Stimulated activated naive CD8-positive, alpha-beta T cell treated with anti-CD3 and anti-CD28 coated beads, Interleukin-15, Interleukin-2, amounts not matched to agents 100 ng/mL and 50 ng/mL, for 24 hours (primary cell): ENCODE data around the gene TSPAN2.
A peak's percentile ranks its signal among the peaks of the same experiment; 100 is the strongest.

Source experiments
- H3K27ac Mint-ChIP-seq: one replicate; pipeline ENCODE4 v1.8.0; 2021; ENCODE audit warnings: mild to moderate bottlenecking, mixed read lengths
- H3K27me3 Mint-ChIP-seq: one replicate; pipeline ENCODE4 v1.8.0; 2021; ENCODE audit warnings: mixed read lengths
- H3K36me3 Mint-ChIP-seq: one replicate; pipeline ENCODE4 v1.8.0; 2021; ENCODE audit warnings: low read depth, mixed read lengths
- H3K4me1 Mint-ChIP-seq: one replicate; pipeline ENCODE4 v1.8.0; 2021; ENCODE audit warnings: low read depth, mixed read lengths
- H3K4me3 Mint-ChIP-seq: one replicate; pipeline ENCODE4 v1.8.0; 2021; ENCODE audit warnings: mild to moderate bottlenecking, mixed read lengths
- H3K9me3 Mint-ChIP-seq: one replicate; pipeline ENCODE4 v1.8.0; 2021; ENCODE audit warnings: mixed read lengths

The TSPAN2 gene

DNA sequence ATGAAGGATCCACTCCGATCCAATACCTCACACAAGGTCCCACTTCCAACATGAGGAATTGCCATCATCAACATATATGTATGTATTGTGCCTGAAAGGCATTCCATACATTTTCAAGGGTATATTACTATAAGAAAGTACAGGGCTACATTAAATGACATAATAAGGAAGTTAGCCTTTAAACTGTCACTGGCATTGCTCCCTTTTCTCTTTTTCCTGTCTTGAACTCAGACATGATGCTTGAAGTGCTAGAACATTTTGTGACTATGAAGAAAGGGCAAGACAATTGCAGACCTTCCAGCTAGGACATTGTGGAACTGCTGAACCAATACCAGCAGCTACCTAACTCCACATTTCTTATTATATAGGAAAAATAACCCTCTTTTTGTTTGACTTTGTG is 2.9 kb upstream of the TSPAN2 start:
- peaks cover 8% of the 10 kb centered on the region for H3K27me3 Mint-ChIP-seq
- H3K36me3 Mint-ChIP-seq, result no peaks in the 10 kb centered on the region
- H3K4me3 Mint-ChIP-seq, result no peak overlapping the region
- no peaks in the 10 kb centered on the region for H3K9me3 Mint-ChIP-seq
- H3K27ac Mint-ChIP-seq, result no peak overlapping the region
- H3K4me1 Mint-ChIP-seq, result peaks cover 24% of the 10 kb centered on the region

GRCh38 chr1:115091572-115091971 is 2.3 kb upstream of the TSPAN2 start:
- no peak overlapping the region for H3K27ac Mint-ChIP-seq
- H3K9me3 Mint-ChIP-seq, result no peaks in the 10 kb centered on the region
- H3K4me3 Mint-ChIP-seq, result no peak overlapping the region
- H3K4me1 Mint-ChIP-seq, result peaks cover 24% of the 10 kb centered on the region
- no peaks in the 10 kb centered on the region for H3K36me3 Mint-ChIP-seq
- H3K27me3 Mint-ChIP-seq, result peaks cover 8% of the 10 kb centered on the region

- H3K27ac Mint-ChIP-seq, result no peak overlapping the region
- no peaks in the 10 kb centered on the region for H3K9me3 Mint-ChIP-seq
Measured at GRCh38 chr1:115090956-115091355, 1.7 kb upstream of the TSPAN2 start.

DNA sequence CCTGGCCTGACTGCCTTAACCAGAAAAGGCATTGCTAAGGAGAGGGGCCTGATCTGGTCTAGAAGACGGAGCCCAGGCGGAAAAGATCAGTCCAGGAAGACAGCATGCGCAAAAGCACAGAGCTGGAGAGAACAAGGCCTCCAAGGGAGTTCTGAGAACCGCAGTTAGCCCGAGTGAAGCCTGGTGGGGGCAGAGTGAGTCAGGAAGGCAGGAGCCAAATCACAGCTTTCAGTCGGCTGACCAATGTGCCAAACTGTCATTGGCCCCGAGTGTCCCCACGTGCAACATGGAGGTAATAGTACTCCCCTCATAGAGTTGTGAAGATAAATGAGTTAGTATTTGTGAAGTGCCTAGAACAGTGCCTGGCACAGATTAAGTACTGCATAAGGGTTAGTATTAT is 1.2 kb upstream of the TSPAN2 start:
- peak overlapping the region; percentile 25 for H3K4me3 Mint-ChIP-seq
- peaks cover 31% of the 10 kb centered on the region for H3K4me1 Mint-ChIP-seq
- H3K9me3 Mint-ChIP-seq, result no peaks in the 10 kb centered on the region
- no peaks in the 10 kb centered on the region for H3K36me3 Mint-ChIP-seq
- H3K27me3 Mint-ChIP-seq, result peaks cover 8% of the 10 kb centered on the region
- H3K27ac Mint-ChIP-seq, result no peak overlapping the region

More at GRCh38 chr1:115090956-115091355, 1.7 kb upstream of the TSPAN2 start:
- Mint-ChIP-seq H3K4me1 (peaks cover 27% of the 10 kb centered on the region), H3K27me3 (peaks cover 8% of the 10 kb centered on the region), H3K4me3 (peak overlapping the region; percentile 25), H3K36me3 (no peaks in the 10 kb centered on the region)

DNA sequence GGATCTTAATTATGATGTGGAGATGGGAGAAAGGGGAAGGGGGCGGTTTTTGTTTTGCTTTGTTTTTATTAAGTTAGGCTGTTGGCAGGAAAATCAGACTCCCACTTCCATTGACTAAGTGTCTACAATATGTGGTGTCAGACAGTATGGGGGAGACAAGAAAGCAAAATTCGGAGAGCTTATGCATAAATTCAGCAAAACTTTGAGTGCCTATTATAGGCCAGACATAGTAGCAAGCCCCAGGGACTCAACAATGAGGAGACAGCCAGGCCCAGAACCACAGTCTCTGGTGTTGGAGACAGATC is 835 bp upstream of the TSPAN2 start:
- Mint-ChIP-seq H3K4me1 (peaks cover 33% of the 10 kb centered on the region), H3K27me3 (peaks cover 8% of the 10 kb centered on the region)

GRCh38 chr1:115088871-115089419 is 358 bp downstream of the TSPAN2 start:
- no peaks in the 10 kb centered on the region for H3K36me3 Mint-ChIP-seq
- H3K4me1 Mint-ChIP-seq, result peaks cover 39% of the 10 kb centered on the region
- H3K27ac Mint-ChIP-seq, result no peak overlapping the region
- peaks cover 8% of the 10 kb centered on the region for H3K27me3 Mint-ChIP-seq
- peak overlapping the region; percentile 65 for H3K4me3 Mint-ChIP-seq
- H3K9me3 Mint-ChIP-seq, result no peaks in the 10 kb centered on the region

More for the DNA sequence above, 835 bp upstream of the TSPAN2 start:
- H3K9me3 Mint-ChIP-seq, result no peaks in the 10 kb centered on the region
- peak overlapping the region; percentile 80 for H3K4me3 Mint-ChIP-seq
- H3K27ac Mint-ChIP-seq, result no peak overlapping the region
- H3K36me3 Mint-ChIP-seq, result no peaks in the 10 kb centered on the region

- Mint-ChIP-seq H3K4me3 (peak overlapping the region; percentile 65), H3K36me3 (no peaks in the 10 kb centered on the region), H3K4me1 (peaks cover 39% of the 10 kb centered on the region), H3K27me3 (peaks cover 8% of the 10 kb centered on the region), H3K27ac (no peak overlapping the region), H3K9me3 (no peaks in the 10 kb centered on the region)
Measured at GRCh38 chr1:115088115-115088778, 1.1 kb downstream of the TSPAN2 start.

DNA sequence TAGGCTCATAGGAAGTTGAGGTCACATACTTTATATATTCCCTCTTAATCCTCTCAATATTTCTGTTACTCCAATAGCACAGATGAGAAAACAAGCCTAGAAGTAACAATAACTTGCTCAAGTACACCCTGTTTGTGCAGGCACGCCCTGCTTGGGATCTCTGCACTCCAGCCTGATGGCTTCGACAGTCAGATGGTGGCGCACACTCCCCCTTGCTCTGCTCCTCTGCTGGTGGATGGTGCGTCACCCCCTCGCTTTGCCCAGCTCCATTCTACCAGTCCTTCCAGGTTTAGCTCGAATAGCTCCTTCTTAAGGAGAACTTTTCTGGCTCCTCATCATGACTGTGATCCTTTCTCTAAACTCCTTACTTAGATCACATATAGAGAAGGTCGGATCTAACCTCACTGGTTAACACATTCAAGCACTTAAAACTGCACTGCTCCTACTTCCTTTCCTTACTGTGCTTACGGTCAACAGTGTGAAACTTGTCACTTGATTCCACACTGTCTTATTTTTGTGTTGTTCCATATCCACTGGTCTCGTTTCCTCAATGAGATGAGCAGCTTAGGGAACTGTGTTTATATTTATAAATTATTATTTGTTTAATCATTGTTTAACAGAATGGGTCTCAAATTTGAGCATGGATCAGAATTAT is 3.0 kb downstream of the TSPAN2 start:
- peaks cover 38% of the 10 kb centered on the region for H3K4me1 Mint-ChIP-seq
- peaks cover 8% of the 10 kb centered on the region for H3K27me3 Mint-ChIP-seq
- no peaks in the 10 kb centered on the region for H3K36me3 Mint-ChIP-seq
- no peak overlapping the region for H3K4me3 Mint-ChIP-seq
- no peaks in the 10 kb centered on the region for H3K9me3 Mint-ChIP-seq
- H3K27ac Mint-ChIP-seq, result no peak overlapping the region

- H3K9me3 Mint-ChIP-seq, result no peaks in the 10 kb centered on the region
- H3K4me3 Mint-ChIP-seq, result no peak overlapping the region
- H3K4me1 Mint-ChIP-seq, result peaks cover 25% of the 10 kb centered on the region
- no peak overlapping the region for H3K27ac Mint-ChIP-seq
- peaks cover 8% of the 10 kb centered on the region for H3K27me3 Mint-ChIP-seq
- H3K36me3 Mint-ChIP-seq, result no peaks in the 10 kb centered on the region
Measured at GRCh38 chr1:115084902-115085511, 4.3 kb downstream of the TSPAN2 start.

GRCh38 chr1:115082949-115083348 is 6.4 kb downstream of the TSPAN2 start:
- Mint-ChIP-seq H3K9me3 (no peaks in the 10 kb centered on the region), H3K4me3 (no peak overlapping the region), H3K4me1 (peaks cover 15% of the 10 kb centered on the region), H3K36me3 (no peaks in the 10 kb centered on the region), H3K27me3 (peaks cover 2% of the 10 kb centered on the region), H3K27ac (no peak overlapping the region)

DNA sequence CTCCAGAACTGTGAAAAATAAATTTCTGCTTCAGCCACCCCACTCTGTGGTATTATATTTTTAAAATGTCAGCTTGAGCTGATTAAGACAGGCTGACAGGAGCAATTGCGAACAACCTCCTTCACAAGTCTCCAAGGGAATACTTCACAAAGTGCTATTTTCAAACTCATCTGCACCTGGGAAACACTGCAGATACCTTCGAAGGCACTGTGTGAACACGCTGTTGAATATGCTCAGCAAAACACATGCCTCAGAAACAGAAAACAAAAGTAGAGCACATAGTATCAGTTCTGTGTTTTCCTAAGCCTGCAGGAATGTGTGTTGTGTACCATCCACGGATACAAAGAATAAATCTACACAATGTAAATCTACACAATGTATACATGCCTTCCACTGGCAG is 10.6 kb downstream of the TSPAN2 start:
- no peak overlapping the region for H3K4me3 Mint-ChIP-seq
- peaks cover 5% of the 10 kb centered on the region for H3K27me3 Mint-ChIP-seq
- H3K27ac Mint-ChIP-seq, result no peak overlapping the region
- peaks cover 23% of the 10 kb centered on the region for H3K4me1 Mint-ChIP-seq
- H3K9me3 Mint-ChIP-seq, result no peaks in the 10 kb centered on the region
- no peaks in the 10 kb centered on the region for H3K36me3 Mint-ChIP-seq

GRCh38 chr1:115077984-115078330 is 11.3 kb downstream of the TSPAN2 start:
- H3K4me3 Mint-ChIP-seq, result no peak overlapping the region
- H3K36me3 Mint-ChIP-seq, result no peaks in the 10 kb centered on the region

GRCh38 chr1:115077286-115077983 is 11.9 kb downstream of the TSPAN2 start:
- no peak overlapping the region for H3K27ac Mint-ChIP-seq

More at GRCh38 chr1:115077984-115078330, 11.3 kb downstream of the TSPAN2 start:
- H3K27ac Mint-ChIP-seq, result no peak overlapping the region
- peaks cover 5% of the 10 kb centered on the region for H3K27me3 Mint-ChIP-seq
- peaks cover 30% of the 10 kb centered on the region for H3K4me1 Mint-ChIP-seq
- no peaks in the 10 kb centered on the region for H3K9me3 Mint-ChIP-seq

DNA sequence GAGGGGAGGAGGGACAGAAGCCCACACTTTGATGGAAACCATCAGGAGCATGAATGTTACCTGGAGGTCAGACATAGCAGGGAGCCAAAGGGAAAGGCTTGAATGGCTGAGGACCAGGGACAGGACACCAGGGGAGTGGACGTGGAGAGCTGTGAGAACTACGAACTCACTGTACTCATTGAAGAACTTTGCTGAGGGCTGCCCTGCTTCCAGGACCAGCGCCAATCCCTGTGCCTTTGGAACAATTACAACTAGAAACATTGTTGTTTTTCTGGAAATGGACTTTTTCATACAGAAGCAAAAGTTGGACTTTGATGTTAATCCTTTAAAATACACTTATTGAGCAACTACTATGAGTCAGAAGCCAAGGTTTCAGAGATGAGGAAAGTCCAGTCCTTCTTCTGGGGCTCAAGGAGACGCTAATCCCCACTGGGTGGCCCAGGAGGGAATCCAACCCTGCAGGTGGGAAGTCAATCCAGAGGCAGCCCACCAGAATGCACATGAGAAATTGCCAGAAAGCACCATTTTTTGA is 12.9 kb downstream of the TSPAN2 start:
- no peaks in the 10 kb centered on the region for H3K36me3 Mint-ChIP-seq
- H3K27me3 Mint-ChIP-seq, result peaks cover 5% of the 10 kb centered on the region
- H3K4me1 Mint-ChIP-seq, result peaks cover 45% of the 10 kb centered on the region
- H3K27ac Mint-ChIP-seq, result no peak overlapping the region
- no peaks in the 10 kb centered on the region for H3K9me3 Mint-ChIP-seq
- no peak overlapping the region for H3K4me3 Mint-ChIP-seq

More at GRCh38 chr1:115077286-115077983, 11.9 kb downstream of the TSPAN2 start:
- Mint-ChIP-seq H3K4me1 (peaks cover 35% of the 10 kb centered on the region), H3K27me3 (peaks cover 5% of the 10 kb centered on the region), H3K36me3 (no peaks in the 10 kb centered on the region), H3K4me3 (no peak overlapping the region), H3K9me3 (no peaks in the 10 kb centered on the region)
